Lower leg skin (tissue), 4 donors: ENCODE results near the gene IL17B. TPM values are rescaled to one million over a fixed set of nuclear protein-coding genes. Genes with fewer than 3 reads are reported as not detected.

ENCODE experiments used
- DNase-seq, 2 donors: peaks; one replicate each; pipeline ENCODE4 v3.0.0-alpha.2; 2019; ENCODE audit warnings: low spot score in 2 of 2
- H3K4me3 ChIP-seq: fragments of 200-600 bp; sonication (generic); 2 replicates; pipeline ENCODE4 v1.5.1; 2017; ENCODE audit warnings: mild to moderate bottlenecking, low read depth; ENCODE audit not compliant: poor library complexity, severe bottlenecking
- POLR2A ChIP-seq, 2 donors: fragments of 450-650 bp; IDR thresholded peaks; one replicate each; pipeline ENCODE4 v1.6.1; 2016 to 2017; ENCODE audit warnings: antibody characterized with exemption in 2 of 2, mild to moderate bottlenecking in 1 of 2, moderate library complexity in 1 of 2
- WGBS, 2 donors: methylation state at CpG; one replicate each; pipeline ENCODE4 v1.1.5; 2018; 5-methylcytosine and 5-hydroxymethylcytosine counted together
- intact Hi-C: fragments of 100-400 bp; cut with DNase I; formaldehyde crosslinking; loops from one replicate; pipeline ENCODE4 v1.15.0; 2023; ENCODE audit warnings: low total_unique reads
- total RNA-seq, 4 donors: library from RNA; depleted of rRNA; stranded (reverse); fragments of >200 nt; gene quantifications; one replicate each; pipeline ENCODE4 v1.1.0, GENCODE V29; 2016
- TF ChIP-seq, protein P1 (sequence below), 3 donors: fragments of 450-650 bp; IDR thresholded peaks; one replicate each; pipeline ENCODE4 v1.5.1; 2016; ENCODE audit warnings: antibody characterized with exemption in 3 of 3, mild to moderate bottlenecking in 3 of 3, moderate library complexity in 2 of 3

Gene IL17B
- total RNA-seq, 4 donors from 2014 or later, result not detected

DNA sequence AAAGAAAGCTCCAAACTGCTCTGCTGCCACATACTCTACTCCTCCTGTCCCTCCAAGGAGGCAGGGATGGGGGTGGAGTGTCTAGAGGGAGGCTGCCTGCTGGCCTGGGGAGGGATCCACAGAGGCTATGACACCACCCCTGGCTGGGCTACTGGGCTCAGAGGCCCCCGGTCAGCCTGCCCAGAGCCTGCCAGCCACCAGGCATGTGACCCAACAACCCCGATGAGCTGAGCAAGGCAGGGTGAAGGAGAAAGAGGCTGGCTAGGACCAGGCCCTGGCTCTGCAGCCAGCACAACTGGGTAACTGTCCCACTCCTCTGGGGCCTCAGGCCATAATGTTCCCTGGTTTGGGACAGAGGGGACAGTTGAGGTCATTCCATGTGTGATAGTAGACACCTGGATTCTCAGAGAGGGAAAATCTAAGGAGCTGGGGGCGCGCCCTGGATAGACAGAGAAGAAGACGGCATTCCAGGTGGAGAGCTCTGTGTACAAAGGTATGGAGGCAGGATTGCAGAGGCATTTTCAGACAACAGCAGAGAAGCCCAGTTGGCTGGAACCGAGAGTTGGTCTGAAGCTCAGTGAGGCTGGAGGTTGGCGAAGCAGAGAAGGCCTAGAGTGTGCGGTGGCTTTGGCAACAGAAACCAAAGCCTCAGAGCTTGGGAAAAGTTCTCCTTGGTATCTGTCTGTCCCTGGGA, 33.8 kb upstream of the IL17B start:
- H3K4me3 ChIP-seq, result no peak overlapping the region
- intact Hi-C loops, result no loop called here
- TF ChIP-seq, protein P1, sequence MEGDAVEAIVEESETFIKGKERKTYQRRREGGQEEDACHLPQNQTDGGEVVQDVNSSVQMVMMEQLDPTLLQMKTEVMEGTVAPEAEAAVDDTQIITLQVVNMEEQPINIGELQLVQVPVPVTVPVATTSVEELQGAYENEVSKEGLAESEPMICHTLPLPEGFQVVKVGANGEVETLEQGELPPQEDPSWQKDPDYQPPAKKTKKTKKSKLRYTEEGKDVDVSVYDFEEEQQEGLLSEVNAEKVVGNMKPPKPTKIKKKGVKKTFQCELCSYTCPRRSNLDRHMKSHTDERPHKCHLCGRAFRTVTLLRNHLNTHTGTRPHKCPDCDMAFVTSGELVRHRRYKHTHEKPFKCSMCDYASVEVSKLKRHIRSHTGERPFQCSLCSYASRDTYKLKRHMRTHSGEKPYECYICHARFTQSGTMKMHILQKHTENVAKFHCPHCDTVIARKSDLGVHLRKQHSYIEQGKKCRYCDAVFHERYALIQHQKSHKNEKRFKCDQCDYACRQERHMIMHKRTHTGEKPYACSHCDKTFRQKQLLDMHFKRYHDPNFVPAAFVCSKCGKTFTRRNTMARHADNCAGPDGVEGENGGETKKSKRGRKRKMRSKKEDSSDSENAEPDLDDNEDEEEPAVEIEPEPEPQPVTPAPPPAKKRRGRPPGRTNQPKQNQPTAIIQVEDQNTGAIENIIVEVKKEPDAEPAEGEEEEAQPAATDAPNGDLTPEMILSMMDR (IDR thresholded peaks at IDR 0.05), result no peak
- no peak for TF ChIP-seq POLR2A (IDR thresholded peaks at IDR 0.05)
- no peak for DNase-seq
- 73 to 76% methylated on average over 8 of the region's 8 CpGs for WGBS, 2 donors

GRCh38 chr5:149411738-149412519, 32.8 kb upstream of the IL17B start:
- intact Hi-C loops, result no loop called here
- TF ChIP-seq, protein P1 (IDR thresholded peaks at IDR 0.05), result no peak
- no peak for TF ChIP-seq POLR2A (IDR thresholded peaks at IDR 0.05)
- H3K4me3 ChIP-seq, result no peak overlapping the region
- no peak for DNase-seq
- WGBS, 2 donors, result 87 to 91% methylated on average over 9 of the region's 9 CpGs

DNA sequence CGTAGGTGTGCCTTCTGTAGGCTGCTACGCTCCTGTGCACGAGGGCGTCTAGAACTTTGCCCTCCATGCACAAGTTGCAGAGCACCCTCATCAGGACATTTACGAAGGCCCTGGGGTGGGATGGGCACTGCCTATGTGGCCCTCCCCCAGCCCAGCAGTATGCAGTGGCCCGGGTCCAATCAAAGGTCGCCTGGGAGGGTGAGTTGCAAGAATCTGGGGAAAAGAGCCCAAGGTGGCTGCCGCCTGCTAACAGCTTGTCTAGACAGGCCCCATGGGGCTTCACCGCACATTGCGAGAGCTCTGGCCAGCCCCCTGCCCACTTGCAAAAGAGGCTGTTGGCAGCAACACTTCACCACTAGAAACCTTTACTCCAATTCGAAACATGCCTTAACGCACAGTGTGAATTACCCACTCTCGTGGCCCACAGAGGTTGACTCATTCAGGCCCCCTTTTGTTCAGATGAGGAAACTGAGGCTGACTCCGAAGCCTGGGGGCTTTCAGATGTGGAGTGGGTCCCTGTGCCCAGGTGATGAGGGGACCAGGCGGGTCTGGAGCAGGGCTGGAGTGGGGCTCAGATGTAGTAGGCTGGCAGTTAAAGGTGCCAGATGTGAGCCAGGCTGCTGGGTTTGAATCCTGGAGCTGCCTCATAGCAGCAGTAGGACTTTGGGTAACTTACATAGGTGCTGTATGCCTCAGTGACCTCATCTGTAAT, 31.8 kb upstream of the IL17B start:
- no peak for DNase-seq
- TF ChIP-seq POLR2A (IDR thresholded peaks at IDR 0.05), result no peak
- TF ChIP-seq, protein P1 (IDR thresholded peaks at IDR 0.05), result no peak
- H3K4me3 ChIP-seq, result no peak overlapping the region
- WGBS, 2 donors, result 69 to 80% methylated on average over 15 of the region's 15 CpGs
- intact Hi-C loops, result no loop called here

- H3K4me3 ChIP-seq, result peak overlapping the region; percentile 3
- TF ChIP-seq, protein P1 (IDR thresholded peaks at IDR 0.05), result no peak
- DNase-seq, result no peak
- 81 to 93% methylated on average over 7 of the region's 7 CpGs for WGBS, 2 donors
- intact Hi-C loops, result no loop called here
Measured at GRCh38 chr5:149410071-149410470, 31.0 kb upstream of the IL17B start.

DNA sequence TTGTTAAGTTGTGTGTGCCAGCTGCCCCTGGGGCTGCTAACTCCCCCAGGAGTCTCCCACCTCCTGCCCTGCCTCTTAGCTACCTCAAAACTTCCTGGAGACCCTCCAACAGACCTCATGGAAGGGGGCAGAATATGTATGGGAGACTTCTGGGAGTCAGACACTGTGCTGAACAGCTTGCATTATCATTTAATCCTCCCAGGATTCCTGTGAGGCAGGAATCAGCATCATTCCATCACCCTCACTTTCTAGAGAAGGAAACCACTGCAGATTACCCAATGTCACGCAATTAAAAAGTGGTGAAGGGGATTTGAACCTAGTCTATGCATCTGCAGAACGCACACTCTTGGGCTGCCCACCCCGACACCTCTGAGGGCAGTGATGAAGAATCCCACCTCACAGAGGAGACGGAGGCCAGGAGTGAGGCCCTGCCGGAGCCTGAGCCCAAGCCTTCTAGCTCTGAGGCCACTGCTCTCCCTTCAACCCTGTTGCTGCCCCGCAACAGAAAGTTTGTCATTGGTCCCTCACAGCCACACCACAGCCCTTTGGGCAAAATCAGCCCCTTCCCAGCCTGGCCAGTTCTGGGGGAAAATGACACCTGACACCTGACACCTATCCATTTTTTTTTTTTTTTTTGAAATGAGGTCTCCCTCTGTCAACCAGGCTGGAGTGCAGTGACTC, 30.3 kb upstream of the IL17B start:
- 82% methylated on average over 6 of the region's 6 CpGs for WGBS, 2 donors
- intact Hi-C loops, result no loop called here
- H3K4me3 ChIP-seq, result no peak overlapping the region
- no peak for DNase-seq
- TF ChIP-seq POLR2A (IDR thresholded peaks at IDR 0.05), result no peak
- TF ChIP-seq, protein P1 (IDR thresholded peaks at IDR 0.05), result no peak
